Tongue (tissue), 1 donor: ENCODE results near the gene C19orf81. TPM values are rescaled to one million over a fixed set of nuclear protein-coding genes. Genes with fewer than 3 reads are reported as not detected.

Experiments used
- total RNA-seq: library from RNA; depleted of rRNA; stranded (reverse); fragments of >200 nt; gene quantifications from one replicate; pipeline ENCODE4 v1.2.3, GENCODE V29; 2014

Gene C19orf81
- total RNA-seq, 1 donor from 2014 or later, result not detected

Other genes starting within 250 kb of the C19orf81 start
- 0.10 TPM for gene SPIB, start 230.5 kb upstream of the C19orf81 start, total RNA-seq
- gene MYBPC2, start 216.6 kb upstream of the C19orf81 start, total RNA-seq, result 59.5 TPM
- gene EMC10, start 172.9 kb upstream of the C19orf81 start, total RNA-seq, result 79.0 TPM
- 0.92 TPM for gene GARIN5A, start 172.6 kb upstream of the C19orf81 start, total RNA-seq
- gene JOSD2, start 138.3 kb upstream of the C19orf81 start, total RNA-seq, result 11.4 TPM
- gene ASPDH, start 135.5 kb upstream of the C19orf81 start, total RNA-seq, result not detected
- 13.0 TPM for gene LRRC4B, start 81.0 kb upstream of the C19orf81 start, total RNA-seq
- 0.10 TPM for gene SYT3, start 9.6 kb upstream of the C19orf81 start, total RNA-seq
- gene SHANK1, start 70.4 kb downstream of the C19orf81 start, total RNA-seq, result 6.3 TPM
- 23.1 TPM for gene CLEC11A, start 73.9 kb downstream of the C19orf81 start, total RNA-seq
- not detected for gene GPR32, start 121.0 kb downstream of the C19orf81 start, total RNA-seq
- gene ACP4, start 141.0 kb downstream of the C19orf81 start, total RNA-seq, result not detected
- gene KLK1, start 174.3 kb downstream of the C19orf81 start, total RNA-seq, result not detected
- gene KLK15, start 184.1 kb downstream of the C19orf81 start, total RNA-seq, result not detected
- not detected for gene KLK3, start 205.5 kb downstream of the C19orf81 start, total RNA-seq
- gene KLK2, start 224.0 kb downstream of the C19orf81 start, total RNA-seq, result not detected